A172 (cell line): ENCODE results near the gene HMOX2. TPM values are rescaled to one million over a fixed set of nuclear protein-coding genes. Genes with fewer than 3 reads are reported as not detected.
A peak's percentile ranks its signal among the peaks of the same experiment; 100 is the strongest.

Source experiments
- DNase-seq: peaks from one replicate; pipeline ENCODE4 v3.0.0-alpha.2; 2015; ENCODE audit warnings: low spot score
- total RNA-seq: library from RNA; depleted of rRNA; stranded (reverse); fragments of >200 nt; shearing (Covaris generic); gene quantifications from 2 replicates; pipeline ENCODE4 v1.2.3, GENCODE V29; 2014

Gene HMOX2
- total RNA-seq, 1 experiment from 2014 or later = 159 TPM

DNA sequence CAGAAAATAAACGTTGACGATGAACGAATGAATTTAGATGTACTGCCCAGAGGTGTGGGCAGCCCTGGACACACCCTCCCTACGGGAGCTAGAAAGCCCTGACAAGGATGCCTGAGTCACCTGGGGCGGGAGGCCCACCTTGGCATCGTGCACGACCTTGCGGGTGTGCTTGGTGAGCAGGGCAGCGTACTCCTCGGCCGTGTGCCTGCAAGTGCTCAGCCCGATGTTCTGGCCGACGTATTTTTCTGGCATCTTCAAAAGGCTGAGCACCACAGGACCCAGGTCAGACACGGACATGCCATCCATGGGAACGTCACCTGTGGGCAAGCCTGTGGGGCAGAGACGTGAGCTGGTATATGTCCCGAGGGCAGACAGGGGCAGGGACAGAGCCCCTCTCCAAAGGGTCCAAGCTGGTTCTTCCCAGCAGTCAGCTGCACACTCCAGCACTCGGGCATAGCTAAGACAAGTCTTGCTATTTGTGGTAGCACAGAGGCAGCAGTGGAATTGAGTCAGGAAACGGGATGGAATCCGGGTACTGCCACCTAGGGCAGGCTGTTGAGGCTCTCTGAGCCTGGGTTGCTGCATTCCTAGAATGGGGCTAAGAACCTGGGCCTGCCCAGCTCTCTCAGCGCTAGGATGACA, 12.6 kb upstream of the HMOX2 start:
- no peak for DNase-seq

DNA sequence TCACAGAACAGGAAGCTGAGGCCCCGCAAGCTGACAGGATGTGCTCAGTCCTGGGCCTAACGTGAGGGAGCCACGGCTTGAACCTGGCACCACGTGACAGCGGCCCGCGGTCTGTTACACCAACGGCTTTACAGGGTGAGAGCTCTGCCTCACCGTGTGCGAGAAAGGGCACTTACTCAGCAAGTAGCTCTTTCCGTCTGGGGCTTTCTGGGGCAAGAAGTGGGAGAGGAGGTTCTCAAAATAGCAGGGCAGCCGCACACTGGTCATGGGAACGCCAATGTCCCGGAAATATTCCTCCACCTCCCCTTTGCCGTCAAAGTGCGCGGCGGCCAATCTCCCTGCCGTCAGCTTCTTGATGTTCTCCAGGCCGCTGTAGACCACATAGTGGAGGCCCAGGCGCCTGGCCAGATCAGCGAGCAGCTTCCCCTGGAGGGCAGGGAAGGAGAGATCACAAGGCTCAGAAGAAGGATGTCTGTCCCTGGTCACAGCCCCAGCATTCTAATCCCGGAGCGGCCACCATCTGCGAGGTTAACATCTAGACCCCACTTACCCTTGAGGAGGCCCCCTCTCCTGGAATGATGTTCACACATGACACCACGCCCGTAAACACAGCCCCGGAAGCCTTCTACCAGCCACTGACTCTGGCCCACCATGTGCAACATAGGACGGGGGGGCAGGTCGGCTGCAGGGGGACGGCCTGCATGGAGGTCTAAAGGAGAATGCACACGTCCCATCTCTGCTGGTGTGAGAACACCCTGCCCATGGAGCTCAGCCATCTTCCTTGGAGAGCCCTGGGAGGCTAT, 10.0 kb upstream of the HMOX2 start:
- no peak for DNase-seq

DNA sequence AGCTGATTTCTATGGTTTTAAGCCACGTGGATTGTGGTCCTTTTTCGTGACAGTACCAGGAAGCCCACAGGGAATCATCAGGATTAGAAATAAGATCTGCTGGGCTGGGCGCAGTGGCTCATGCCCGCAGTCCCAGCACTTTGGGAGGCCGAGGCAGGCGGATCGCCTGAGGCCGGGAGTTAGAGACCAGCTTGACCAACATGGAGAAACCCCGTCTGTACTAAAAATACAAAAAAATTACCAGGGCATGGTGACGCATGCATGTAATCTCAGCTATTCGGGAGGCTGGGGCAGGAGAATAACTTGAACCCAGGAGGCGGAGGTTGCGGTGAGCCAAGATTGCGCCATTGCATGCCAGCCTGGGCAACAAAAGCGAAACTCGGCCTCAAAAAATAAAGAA, 8.3 kb upstream of the HMOX2 start:
- DNase-seq = no peak

DNA sequence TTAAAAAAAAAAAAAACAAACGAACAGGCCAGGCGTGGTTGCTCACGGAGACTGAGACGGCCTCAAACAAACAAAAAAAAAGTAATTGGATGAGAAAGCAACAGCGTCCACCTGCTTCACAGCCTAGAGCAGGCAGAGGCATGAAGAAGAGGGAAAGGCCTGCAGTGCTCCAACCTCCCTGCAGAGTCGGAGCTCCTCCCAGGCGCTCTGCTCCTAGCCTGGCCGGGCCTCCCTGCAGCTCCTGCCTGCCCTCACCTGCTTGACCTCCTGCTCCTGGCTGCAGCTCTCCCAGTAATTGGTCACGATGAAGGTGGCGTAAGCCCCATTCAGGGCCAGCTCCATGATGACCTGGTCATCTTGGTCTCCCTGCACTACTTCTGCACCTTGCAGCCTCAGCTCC, 7.2 kb upstream of the HMOX2 start:
- no peak for DNase-seq

DNA sequence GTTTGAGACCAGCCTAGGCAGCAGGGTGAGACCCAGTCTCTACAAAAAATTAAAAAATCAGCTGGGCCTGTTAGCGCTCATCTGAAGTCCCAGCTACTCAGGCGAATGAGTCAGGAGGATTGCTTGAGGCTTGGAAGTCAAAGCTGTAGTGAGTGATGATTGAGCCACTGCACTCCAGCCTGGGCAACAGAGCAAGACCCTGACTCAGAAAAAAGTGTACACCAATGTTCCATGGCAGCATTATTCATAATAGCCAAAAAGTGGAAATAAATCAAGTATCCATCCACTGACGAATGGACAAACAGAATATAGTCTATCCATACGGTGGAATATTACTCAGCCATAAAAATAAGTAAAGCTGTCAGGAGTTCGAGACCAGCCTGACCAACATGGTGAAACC, 4.3 kb upstream of the HMOX2 start:
- DNase-seq = no peak

DNA sequence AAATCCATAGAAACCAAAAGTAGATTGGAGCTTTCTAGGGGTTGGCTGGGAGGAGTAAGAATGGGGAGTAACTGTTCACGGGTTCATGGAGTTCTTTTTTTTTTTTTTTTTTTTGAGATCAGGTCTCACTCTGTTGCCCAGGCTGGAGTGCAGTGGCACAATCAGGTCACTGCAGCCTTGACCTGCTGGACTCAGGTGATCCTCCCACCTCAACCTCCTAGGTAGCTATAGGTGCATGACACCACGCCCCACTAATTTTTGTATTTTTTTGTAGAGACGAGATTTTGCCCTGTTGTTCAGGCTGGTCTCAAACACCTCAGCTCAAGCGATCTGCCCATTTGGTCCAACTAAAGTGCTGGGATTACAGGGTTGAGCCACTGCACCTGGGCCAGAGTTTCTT, 3.3 kb upstream of the HMOX2 start:
- DNase-seq = no peak

DNA sequence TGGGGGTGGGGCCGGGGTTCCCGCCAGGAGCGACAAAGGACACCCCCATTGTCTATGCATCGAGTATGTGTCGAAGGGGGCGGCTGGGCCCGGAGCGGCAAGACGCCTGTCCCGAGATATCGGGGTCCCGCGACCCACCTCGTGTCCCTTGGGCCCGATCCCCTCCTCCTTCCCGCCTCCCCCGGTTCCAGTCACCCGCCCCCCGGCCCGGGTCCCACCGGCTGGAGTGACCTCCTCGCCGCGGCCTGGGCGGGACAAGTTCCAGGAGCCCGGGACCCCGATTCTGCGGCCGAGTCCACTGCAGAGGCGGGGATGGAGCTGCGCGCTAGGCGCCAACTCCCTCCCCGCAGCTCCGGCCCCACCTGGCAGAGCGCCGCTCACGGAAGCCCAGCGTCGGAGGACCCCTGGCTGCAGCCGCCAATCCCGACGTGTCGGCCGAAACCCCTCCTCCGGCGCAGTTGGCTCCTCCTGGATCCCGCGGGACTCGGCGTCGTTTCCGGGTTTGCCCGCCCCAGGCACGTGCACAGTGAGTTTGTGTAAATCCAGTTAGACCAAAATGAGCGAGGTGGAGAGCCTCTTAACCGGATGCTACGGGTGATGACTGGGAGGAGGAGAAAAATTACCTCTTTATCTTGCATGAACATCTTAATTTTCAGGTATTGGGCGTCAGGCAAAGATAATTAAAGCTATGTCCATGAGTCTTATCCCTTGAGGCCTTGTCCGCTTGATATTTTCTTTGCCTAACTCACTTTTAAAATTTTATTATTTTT, 1.8 kb upstream of the HMOX2 start, which contains the start of gene NMRAL1:
Gene NMRAL1 (minus strand): TSS at position 434 of the 770 bp plus-strand sequence. CDS start 493 bp downstream, outside the sequence.
- DNase-seq = peak; percentile 88

DNA sequence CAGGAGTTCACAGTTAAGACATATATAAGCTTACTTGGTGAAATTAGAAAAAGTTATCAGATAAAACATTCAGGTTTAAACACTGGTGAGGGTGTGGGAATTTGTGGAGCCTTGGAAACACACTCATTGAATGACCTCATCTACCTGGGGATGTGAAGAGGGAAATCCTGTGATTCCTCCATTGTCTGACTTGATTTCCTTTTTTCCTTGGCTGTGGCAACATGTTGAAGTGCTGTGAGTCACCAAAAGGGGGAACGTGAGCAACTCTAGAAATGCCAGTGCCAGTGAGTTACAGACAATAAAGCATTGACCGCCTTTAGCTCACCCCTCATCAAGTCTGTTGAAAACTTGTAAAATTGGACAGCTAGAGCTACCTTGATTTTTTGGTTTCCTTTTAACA, 1.8 kb downstream of the HMOX2 start:
- DNase-seq = peak; percentile 56

DNA sequence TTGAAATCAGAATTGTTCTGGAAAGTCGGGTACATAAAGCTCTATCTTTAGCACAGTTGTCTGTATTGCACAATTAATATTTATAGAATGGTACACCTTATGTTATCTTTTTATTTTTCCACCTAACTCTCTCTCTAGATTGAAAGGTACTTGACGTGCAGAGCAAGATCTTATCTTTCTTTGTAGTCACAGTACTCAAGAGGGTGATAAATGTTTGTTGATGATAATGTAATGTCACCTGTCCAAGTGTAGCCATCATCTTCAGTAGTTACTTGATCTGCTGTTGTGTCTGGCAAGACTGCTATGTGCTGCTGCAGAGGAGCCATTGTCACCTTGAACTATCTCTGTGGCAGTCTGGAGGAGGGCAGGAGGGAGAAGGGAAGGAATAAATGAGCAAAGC, 5.3 kb downstream of the HMOX2 start:
- DNase-seq = no peak

DNA sequence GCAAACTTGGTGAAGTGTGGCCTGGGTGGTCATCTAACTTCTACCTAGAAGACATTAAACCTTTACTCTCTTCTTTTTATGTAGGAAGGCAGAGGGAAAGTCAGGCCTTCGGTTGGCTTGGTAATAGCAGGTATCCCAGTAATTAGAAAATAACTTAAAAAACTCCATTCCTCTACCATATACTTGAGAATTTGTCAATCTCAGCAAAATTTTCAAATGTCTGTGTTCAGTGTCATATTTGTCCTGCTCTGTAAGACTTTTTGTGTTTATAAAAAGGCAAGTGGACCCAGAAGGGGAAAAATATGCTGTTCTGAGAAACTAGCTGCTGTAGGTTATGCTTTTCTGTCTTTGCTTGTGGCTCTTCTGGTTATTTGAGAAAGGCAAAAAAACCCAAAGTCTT, 5.8 kb downstream of the HMOX2 start:
- no peak for DNase-seq

DNA sequence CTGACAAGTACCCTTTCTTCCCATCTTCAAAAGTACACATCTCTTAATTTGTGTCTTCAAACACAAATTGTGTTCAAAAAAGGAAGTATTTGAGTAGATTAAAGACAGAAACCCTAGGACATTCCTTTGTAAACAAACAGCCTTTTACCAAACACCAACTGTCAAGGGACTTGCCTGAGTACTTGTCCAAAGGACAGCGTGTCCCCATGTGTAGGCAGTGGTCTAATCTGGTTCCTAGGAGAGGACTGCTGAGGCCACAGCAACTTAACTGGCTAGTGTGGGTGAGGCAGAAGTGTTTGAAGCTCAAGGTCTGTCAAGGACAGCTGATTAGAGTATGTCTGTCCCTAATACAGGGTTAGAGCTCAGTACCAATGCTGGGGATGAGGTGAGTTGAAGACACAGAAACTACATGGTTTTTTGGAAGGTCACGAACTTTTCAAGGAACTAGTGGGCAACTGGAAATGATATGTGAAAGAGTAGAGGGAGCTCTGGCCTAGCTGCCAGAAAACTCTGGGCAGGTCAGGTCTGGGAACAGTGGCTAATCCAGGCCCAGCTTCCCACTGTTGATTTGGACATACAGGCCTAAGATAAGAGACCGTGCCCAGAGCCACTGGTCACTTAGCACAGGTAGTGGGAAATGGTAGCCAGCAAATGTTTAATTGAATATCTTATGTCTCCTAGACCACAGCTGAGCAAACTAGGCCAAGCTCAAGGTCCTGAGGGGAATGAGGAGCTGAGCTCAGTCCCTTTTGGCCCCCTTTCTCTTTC, 10.1 kb downstream of the HMOX2 start:
- DNase-seq = no peak

DNA sequence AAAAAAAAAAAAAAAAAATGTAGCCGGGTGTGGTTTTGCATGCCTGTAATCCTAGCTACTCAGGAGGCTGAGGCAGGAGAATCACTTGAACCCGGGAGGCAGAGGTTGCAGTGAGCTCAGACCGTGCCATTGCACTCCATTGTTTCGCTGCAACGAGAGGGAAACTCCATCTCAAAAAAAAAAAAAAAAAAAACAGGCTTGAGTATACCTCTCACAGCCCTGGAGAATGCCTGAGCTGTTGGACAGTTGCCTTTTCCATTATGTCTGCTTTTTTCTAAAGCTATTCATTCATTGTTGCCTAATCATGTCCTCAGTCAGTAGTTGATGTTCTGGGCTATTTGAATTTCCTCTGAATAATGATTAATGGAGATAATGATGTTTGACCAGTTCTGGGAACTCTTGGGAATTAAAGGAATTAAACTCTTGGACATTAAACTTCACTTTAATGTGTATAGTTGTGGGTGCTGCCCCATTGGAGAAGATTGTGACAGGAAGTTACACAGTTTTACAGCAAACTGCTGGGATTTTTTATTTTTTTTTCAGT, 11.8 kb downstream of the HMOX2 start:
- DNase-seq = peak; percentile 35

DNA sequence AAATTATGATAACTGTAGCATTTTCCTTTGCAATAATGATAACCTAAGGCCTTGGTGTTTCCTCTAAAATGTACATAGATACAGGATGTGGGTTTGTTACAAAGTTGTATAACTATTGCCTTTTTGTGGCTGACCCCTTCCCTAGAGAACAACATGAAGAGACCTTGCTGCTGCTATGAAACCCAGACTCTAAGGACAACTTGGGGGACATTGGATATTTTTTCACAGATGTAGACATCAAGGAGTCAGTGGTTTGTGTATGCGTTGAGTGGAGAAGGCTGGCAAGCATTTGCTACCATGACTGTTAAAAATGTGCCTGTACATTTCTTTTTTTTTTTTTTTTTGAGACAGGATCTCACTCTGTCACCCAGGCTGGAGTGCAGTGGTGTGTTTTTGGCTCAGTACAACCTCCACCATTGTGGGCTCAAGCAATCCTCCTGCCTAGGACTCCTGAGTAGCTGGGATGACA, 12.3 kb downstream of the HMOX2 start:
- DNase-seq = peak; percentile 36

DNA sequence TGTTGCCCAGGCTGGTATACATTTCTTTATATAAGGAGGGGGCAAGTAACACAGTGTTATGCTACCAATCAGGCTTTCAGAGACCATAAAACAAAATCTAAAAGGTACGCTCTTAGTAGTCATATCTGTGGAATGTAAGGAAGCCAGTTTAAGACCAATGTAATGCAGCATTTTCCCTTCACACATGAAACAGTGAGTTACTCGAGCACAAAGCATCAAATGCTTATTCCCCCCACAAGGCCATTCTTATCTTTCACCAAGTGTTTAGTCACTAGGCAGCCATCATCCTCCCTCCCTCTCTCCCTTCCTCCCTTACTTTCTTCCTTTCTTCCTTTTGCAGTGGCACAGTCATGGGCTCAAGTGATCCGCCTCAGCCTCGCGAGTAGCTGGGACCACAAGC, 12.8 kb downstream of the HMOX2 start:
- peak; percentile 95 for DNase-seq

DNA sequence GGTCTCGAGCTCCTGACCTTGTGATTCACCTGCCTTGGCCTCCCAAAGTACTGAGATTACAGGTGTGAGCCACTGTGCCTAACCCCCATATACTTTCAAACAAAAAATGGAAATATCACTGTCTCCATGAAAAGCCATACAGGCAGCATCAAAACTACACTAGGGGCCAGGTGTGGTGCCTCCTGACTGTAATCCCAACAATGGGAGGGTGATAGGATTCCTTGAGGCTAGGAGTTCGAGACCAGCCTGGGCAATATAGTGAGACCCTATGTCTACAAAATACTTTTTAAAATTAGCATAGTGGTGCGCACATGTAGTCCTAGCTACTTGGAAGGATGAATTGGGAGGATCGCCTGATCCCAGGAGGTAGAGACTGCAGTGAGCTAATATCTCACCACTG, 15.7 kb downstream of the HMOX2 start:
- no peak for DNase-seq

DNA sequence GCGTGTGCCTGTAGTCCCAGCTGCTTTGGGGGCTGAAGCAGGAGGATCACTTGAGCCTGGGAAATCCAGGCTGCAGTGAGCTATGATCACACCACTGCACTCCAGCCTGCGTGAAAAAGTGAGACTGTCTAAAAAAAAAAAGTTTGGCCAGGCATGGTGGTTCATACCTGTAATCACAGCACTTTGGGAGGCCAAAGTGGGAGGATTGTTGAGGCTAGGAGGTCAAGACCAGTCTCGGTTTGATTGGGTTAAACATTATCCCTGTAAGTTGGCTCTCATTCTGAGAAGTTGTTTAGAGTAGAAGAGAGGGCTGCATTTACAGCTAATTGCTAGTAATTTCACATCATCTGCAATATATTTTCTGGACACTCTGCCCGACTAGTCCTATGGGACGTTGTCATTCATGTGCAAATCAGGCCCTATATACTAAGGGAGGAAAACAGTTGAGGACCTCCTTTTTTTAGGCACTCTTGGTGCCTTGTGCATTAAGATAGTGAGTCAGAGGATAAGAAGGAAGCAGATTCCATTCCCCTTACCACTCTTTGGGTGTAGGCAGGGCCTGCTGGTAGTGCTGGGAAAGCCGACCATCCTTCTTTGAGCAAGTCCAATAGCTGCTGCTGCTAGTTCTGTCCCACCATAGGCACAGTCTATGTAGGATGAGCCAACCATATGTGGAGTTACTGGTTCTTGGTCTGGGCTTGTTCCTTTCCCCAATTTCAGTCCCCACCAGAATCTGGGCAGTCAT, 18.7 kb downstream of the HMOX2 start:
- DNase-seq = peak; percentile 90

DNA sequence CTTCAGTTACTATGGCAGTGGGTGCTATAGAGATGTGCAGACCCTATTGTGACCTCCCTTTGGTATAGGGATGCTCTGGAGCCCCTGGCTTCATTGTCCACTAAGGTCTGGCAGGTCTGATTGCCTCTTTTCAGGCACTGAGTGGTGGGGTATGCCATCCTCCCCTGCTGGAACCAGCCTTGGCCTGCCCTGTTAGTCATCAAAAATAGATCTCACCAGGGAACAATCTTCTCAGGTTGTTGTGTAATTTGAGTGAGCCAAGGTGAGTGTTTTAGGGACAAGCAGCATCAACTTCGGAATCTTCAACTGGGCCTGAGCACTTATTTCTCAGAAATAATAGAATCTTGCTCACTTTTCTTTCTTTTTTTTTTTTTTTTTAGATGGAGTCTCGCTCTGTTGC, 19.6 kb downstream of the HMOX2 start:
- no peak for DNase-seq

DNA sequence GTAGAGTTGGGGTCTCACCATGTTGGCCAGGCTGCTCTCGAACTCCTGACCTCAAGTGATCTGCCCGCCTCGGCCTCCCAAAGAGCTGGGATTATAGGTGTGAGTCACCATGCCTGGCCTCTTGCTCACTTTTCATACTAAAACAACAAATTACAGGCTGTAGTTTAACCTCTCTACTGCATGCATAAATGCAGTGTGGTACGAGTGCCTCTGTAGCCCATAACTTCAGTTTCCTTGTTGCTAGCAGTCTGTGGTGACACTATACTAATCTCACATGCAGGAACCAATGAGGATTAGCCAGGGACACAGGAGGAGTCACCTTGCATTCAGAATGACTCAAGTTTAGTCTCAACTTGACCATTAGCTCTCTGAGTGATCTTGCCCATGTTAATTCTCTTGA, 20.1 kb downstream of the HMOX2 start:
- DNase-seq = peak; percentile 74

DNA sequence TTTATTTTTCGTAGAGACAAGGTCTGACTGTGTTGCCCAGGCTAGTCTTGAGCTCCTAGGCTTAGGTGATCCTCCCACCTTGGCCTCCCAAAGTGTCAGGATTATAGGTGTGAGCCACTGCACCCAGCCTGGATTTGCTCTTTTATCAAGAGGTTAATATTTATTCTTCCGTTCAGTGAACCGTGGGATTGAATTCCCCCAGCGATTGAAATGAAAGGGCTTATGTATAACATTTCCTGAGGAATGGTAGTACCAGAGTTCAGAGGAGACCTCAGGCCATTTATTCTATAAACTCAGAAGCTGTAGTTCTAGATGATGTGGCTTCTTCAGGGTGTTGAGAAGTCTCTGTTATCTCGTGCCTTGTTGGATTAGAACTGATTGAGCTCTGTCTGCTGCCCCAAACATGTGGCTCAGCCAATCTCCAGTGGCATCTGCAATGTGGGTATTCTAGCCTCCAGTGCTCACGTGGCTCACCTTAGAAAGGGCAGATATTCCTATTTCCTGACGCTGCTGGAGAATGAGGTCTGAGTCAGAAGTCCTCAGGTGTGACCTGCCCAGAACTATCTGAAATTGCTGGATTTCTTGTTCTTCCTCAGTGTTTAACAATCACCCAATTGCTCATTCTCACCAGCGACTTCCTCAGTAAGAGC, 22.5 kb downstream of the HMOX2 start:
- DNase-seq = no peak

DNA sequence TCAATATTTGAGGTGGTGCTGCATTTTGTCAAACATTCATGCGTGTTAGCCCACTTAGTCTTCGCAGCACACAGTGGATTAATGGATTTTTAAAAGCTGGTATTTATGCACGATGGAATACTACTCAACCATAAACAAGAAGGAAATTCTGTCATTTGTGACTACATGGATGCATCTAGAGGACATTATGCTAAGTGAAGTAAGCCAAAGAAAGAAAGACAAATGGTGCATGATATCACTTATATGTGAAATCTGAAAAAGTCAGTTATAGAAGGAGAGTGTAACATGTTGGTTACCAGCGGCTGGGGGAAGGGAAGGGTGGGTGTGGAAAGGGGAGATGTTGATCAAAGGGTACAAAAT, 23.0 kb downstream of the HMOX2 start:
- no peak for DNase-seq
